K562 treated with DMSO at 1 percent for 4 hours (cell line): ENCODE measurements around the gene SP7. TPM values are rescaled to one million over a fixed set of nuclear protein-coding genes. Genes with fewer than 3 reads are reported as not detected.

ENCODE experiments used
- total RNA-seq: library from RNA; unstranded; fragments of 300-600 nt; gene quantifications from 2 replicates; pipeline ENCODE4 v1.2.3, GENCODE V29; 2022; ENCODE audit not compliant: insufficient read depth

The SP7 gene
- total RNA-seq, result not detected in 2 replicates

GRCh38 chr12:53336181-53336681 is at the start of gene SP7:
Gene SP7 (minus strand): TSS chr12:53336354. CDS start chr12:53335646, 708 bp downstream.

GRCh38 chr12:53380104-53380793 is 44.1 kb upstream of the SP7 start, which contains the start of gene SP1:
Gene SP1 (plus strand): TSS chr12:53380176. CDS start chr12:53380292, 116 bp downstream.

DNA sequence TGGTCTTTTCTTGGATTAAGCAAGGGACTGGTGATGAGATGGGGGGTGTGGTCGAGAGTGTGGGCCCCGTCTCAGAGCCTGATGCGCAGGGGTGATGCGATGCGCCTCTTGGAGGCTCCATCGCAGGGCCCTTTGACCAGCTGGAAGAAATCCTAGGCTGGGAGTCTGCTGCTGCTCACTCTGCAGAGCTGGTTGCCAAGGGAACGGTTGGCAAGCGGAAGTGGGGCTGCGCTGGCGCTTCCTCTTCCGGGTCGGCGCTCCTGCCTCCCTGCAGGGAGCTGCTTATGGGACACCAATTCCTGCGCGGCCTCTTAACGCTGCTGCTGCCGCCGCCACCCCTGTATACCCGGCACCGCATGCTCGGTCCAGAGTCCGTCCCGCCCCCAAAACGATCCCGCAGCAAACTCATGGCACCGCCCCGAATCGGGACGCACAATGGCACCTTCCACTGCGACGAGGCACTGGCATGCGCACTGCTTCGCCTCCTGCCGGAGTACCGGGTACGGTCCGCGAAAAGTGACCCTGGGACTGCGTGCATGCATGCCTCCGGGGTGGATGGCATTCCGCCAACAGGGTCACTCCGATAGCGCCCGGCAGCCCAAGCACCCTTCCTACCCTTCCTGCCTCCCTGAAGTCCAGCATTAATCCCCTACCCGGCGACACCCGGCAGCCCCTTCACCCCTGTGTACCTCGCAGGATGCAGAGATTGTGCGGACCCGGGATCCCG is 36.5 kb downstream of the SP7 start, which contains the start of gene MYG1:
TSS of gene MYG1 (plus strand) at position 242 of the 727 bp plus-strand sequence. CDS start at position 285, 43 bp downstream.

GRCh38 chr12:53295070-53295890 is 40.9 kb downstream of the SP7 start, which contains the start of gene PFDN5:
Gene PFDN5 (plus strand): TSS chr12:53295542. CDS start chr12:53295568, 26 bp downstream.

Other genes with a start within 250 kb of the SP7 start
- gene IGFBP6, start 238.7 kb downstream of the SP7 start, total RNA-seq, result not detected in 2 replicates
- not detected in 2 replicates for gene SOAT2, start 232.9 kb downstream of the SP7 start, total RNA-seq
- 8.9 and 13.9 TPM in 2 replicates for gene ZNF740, start 155.6 kb downstream of the SP7 start, total RNA-seq
- 2.3 and 8.1 TPM in 2 replicates for gene CSAD, start 155.4 kb downstream of the SP7 start, total RNA-seq
- gene ITGB7, start 129.1 kb downstream of the SP7 start, total RNA-seq, result 1.5 and 2.8 TPM in 2 replicates
- gene RARG, start 104.1 kb downstream of the SP7 start, total RNA-seq, result 2.6 and 3.4 TPM in 2 replicates
- gene ESPL1, start 68.1 kb downstream of the SP7 start, total RNA-seq, result 29.5 and 30.5 TPM in 2 replicates
- gene PFDN5, start 40.8 kb downstream of the SP7 start, total RNA-seq, result 635 and 661 TPM in 2 replicates
- gene MYG1, start 36.7 kb downstream of the SP7 start, total RNA-seq, result 13.3 and 24.0 TPM in 2 replicates
- gene AAAS, start 14.7 kb downstream of the SP7 start, total RNA-seq, result 64.3 and 78.2 TPM in 2 replicates
- gene SP1, start 43.8 kb upstream of the SP7 start, total RNA-seq, result 19.0 and 23.3 TPM in 2 replicates
- 66.0 and 99.4 TPM in 2 replicates for gene AMHR2, start 87.5 kb upstream of the SP7 start, total RNA-seq
- 215 and 222 TPM in 2 replicates for gene PRR13, start 105.4 kb upstream of the SP7 start, total RNA-seq
- gene PCBP2, start 115.7 kb upstream of the SP7 start, total RNA-seq, result 906 and 938 TPM in 2 replicates
- 6.0 and 8.7 TPM in 2 replicates for gene MAP3K12, start 163.1 kb upstream of the SP7 start, total RNA-seq
- 55.5 and 59.8 TPM in 2 replicates for gene TARBP2, start 164.9 kb upstream of the SP7 start, total RNA-seq
- gene NPFF, start 171.1 kb upstream of the SP7 start, total RNA-seq, result not detected in 2 replicates